ENCODE measurements around the gene CIAPIN1. TPM values are rescaled to one million over a fixed set of nuclear protein-coding genes. Genes with fewer than 3 reads are reported as not detected.

The CIAPIN1 gene
- total RNA-seq, 1 donor from 2014 or later: 31.2 TPM

DNA sequence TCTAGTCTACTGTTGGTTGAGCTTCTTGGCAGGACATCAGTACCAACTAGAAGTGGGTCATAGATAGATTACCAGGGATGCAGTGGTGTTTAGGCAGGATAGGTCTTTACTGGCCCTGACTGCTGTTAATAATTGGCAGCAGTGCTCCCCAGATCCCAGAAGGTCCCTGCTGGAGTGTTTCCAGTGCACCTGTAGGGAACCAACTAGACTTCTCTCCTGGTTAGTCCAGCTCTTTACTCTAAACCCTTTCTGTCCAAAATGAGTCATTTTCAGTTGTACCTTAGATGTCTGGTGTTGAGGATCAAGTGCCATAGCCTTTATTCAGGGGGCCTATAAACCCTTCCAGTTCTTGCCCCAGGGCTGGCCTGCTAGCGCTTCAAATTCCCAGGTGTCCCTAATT lies 24.0 kb upstream of the CIAPIN1 start:
- intact Hi-C loops (cut with DNase I): no loop called here
- ATAC-seq: no peak

DNA sequence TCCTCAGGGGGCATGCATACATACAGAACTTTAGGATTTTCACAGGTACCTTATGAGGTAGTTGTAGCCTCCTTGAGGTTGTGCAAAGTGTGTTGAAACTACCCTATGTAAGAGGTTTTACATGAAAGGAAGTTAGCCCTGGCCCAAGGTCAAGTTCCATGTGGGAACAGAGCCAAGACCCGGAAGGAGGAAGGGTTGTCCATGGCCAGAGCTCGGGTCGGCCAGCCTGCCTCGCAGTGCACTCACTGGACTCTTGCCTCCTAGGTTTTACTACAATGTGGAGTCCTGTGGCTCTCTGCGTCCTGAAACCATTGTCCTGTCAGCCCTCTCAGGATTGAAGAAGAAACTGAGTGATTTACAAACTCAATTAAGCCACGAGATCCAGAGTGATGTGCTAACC lies 23.5 kb upstream of the CIAPIN1 start:
- intact Hi-C loops (cut with DNase I): no loop called here
- H3K9me3 ChIP-seq: no peaks in the 10 kb centered on the region
- no peaks in the 10 kb centered on the region for H3K27me3 ChIP-seq
- DNase-seq (peak; percentile 85), ATAC-seq (peak; percentile 72)
- peaks cover 89% of the 10 kb centered on the region for H3K36me3 ChIP-seq
- H3K4me3 ChIP-seq: no peak overlapping the region
- peak overlapping the region; percentile 55 for H3K27ac ChIP-seq
- H3K4me1 ChIP-seq: peaks cover 31% of the 10 kb centered on the region
- TF ChIP-seq, protein P1, sequence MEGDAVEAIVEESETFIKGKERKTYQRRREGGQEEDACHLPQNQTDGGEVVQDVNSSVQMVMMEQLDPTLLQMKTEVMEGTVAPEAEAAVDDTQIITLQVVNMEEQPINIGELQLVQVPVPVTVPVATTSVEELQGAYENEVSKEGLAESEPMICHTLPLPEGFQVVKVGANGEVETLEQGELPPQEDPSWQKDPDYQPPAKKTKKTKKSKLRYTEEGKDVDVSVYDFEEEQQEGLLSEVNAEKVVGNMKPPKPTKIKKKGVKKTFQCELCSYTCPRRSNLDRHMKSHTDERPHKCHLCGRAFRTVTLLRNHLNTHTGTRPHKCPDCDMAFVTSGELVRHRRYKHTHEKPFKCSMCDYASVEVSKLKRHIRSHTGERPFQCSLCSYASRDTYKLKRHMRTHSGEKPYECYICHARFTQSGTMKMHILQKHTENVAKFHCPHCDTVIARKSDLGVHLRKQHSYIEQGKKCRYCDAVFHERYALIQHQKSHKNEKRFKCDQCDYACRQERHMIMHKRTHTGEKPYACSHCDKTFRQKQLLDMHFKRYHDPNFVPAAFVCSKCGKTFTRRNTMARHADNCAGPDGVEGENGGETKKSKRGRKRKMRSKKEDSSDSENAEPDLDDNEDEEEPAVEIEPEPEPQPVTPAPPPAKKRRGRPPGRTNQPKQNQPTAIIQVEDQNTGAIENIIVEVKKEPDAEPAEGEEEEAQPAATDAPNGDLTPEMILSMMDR (IDR thresholded peaks at IDR 0.05): no peak

More for the DNA sequence above, 24.0 kb upstream of the CIAPIN1 start:
- H3K4me1 ChIP-seq: peaks cover 34% of the 10 kb centered on the region
- TF ChIP-seq, protein P1 (IDR thresholded peaks at IDR 0.05): no peak
- H3K9me3 ChIP-seq: no peaks in the 10 kb centered on the region
- H3K27me3 ChIP-seq: no peaks in the 10 kb centered on the region
- peak overlapping the region; percentile 55 for H3K27ac ChIP-seq
- no peak overlapping the region for H3K4me3 ChIP-seq
- DNase-seq: no peak
- peaks cover 84% of the 10 kb centered on the region for H3K36me3 ChIP-seq

DNA sequence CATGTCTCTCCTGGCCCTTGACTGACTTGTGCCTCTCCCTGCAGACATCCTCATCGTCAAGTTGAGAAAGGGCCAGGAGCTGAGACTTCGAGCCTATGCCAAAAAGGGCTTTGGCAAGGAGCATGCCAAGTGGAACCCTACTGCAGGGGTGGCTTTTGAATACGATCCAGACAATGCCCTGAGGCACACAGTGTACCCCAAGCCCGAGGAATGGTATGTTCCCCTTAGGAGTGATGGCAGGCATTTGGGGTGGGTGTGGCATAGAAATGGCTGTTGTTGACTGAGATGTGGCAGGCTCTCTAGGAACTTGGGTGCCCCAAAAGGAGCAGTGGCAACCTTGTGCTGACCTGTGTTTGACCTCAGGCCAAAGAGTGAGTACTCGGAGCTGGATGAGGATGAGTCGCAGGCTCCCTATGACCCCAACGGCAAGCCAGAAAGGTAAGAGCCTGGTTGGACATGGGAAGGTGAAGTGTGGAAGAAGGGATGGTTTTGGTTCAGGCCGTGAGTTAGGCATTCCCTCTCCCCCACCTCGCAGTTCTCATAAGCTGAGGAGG lies 22.8 kb upstream of the CIAPIN1 start:
- Histone ChIP-seq H3K27ac (no peak overlapping the region), H3K36me3 (peaks cover 95% of the 10 kb centered on the region), H3K4me1 (peaks cover 34% of the 10 kb centered on the region), H3K27me3 (no peaks in the 10 kb centered on the region), H3K4me3 (no peak overlapping the region), H3K9me3 (no peaks in the 10 kb centered on the region)
- TF ChIP-seq, protein P1 (IDR thresholded peaks at IDR 0.05): no peak
- ATAC-seq (peak; percentile 49), DNase-seq (no peak)
- intact Hi-C loops (cut with DNase I): no loop called here

DNA sequence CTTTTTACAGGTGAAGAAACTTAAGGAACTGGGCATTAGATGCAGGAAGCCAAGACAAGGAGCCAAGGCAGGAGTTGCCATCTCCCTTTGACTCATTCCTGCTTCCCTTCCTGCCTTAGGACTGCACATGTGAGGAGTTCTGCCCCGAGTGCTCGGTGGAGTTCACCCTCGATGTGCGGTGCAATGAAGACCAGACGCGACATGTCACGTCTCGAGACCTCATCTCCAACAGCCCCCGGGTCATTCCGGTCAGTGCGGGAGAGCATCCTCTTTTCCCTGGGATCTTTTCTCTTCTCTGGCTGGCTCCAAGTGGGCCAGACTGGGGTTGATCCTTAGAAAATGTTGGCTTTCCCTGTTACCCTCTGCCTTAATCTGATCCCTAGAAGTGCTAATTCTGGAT lies 21.9 kb upstream of the CIAPIN1 start:
- ATAC-seq: no peak
- H3K27ac ChIP-seq: no peak overlapping the region
- no peaks in the 10 kb centered on the region for H3K9me3 ChIP-seq
- no peaks in the 10 kb centered on the region for H3K27me3 ChIP-seq
- intact Hi-C loops (cut with DNase I): no loop called here
- peaks cover 44% of the 10 kb centered on the region for H3K4me1 ChIP-seq
- TF ChIP-seq, protein P1 (IDR thresholded peaks at IDR 0.05): no peak
- no peak for DNase-seq
- H3K4me3 ChIP-seq: no peak overlapping the region
- peaks cover 96% of the 10 kb centered on the region for H3K36me3 ChIP-seq

DNA sequence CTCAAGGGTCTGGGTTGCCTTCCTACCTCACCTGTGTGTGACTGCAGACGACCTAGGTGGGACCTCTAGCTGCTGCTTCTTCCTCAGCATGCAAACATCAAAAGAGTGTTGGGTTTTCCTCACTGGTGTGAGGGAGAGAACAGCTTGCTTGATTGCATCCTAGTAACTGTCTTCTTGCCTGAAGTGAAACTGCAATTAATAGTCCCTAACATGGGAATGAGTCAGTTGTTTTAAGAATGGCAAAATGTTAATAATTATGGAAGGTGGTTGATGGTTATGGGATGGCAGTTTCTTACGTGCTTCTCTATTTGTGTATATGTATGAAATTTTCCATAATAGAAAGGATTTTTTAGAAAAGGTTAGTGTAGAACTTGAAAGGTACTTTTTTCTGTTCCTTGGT lies 21.2 kb upstream of the CIAPIN1 start:
- no peak for DNase-seq
- peaks cover 93% of the 10 kb centered on the region for H3K36me3 ChIP-seq
- TF ChIP-seq, protein P1 (IDR thresholded peaks at IDR 0.05): no peak
- H3K27me3 ChIP-seq: no peaks in the 10 kb centered on the region
- ATAC-seq: no peak
- intact Hi-C loops (cut with DNase I): no loop called here
- no peaks in the 10 kb centered on the region for H3K9me3 ChIP-seq
- H3K4me3 ChIP-seq: no peak overlapping the region
- no peak overlapping the region for H3K27ac ChIP-seq
- H3K4me1 ChIP-seq: peaks cover 48% of the 10 kb centered on the region

DNA sequence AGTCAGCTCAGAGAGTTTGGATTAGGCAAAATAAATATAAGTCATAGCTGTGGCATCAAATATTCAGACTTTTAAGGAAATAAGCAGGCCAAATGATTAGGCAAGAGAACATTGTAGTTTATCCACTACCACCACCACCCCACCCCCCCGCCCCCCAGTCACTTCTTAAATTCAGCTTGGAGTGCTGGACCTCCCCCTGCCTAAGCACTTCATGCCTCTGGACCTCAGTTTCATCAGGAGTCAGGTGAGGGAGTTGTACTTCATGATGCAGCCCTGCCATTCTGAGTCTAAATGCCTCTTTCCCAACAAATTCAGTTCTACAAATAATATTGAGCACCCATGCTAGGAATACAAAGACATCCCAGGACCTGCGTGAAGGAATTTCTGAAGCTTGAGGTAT lies 17.3 kb upstream of the CIAPIN1 start:
- TF ChIP-seq, protein P1 (IDR thresholded peaks at IDR 0.05): no peak
- intact Hi-C loops (cut with DNase I): no loop called here
- Histone ChIP-seq H3K27me3 (no peaks in the 10 kb centered on the region), H3K4me3 (no peak overlapping the region), H3K27ac (no peak overlapping the region), H3K9me3 (no peaks in the 10 kb centered on the region), H3K36me3 (peaks cover 71% of the 10 kb centered on the region), H3K4me1 (peaks cover 28% of the 10 kb centered on the region)
- DNase-seq (no peak), ATAC-seq (peak; percentile 16)

Data from upper lobe of right lung (tissue), 1 donor.